Endometrial microvascular endothelial cells (primary cell): ENCODE results near the gene LCE2A. TPM values are rescaled to one million over a fixed set of nuclear protein-coding genes. Genes with fewer than 3 reads are reported as not detected.
"Not testable (repeated sequence)": the region's sequence is repeated elsewhere in the genome, so short reads cannot be mapped to it uniquely, and the experiment has no call there.

Source experiments
- in situ Hi-C: cut with HindIII; loops from 2 replicates; pipeline ENCODE4 v1.10.0; 2017; ENCODE audit warnings: low sequenced_read_pairs, low pct_unique_long_range_greater_than_20kb; ENCODE audit errors: inconsistent ontology term
- total RNA-seq: library from RNA; depleted of rRNA; stranded (reverse); fragments of >200 nt; gene quantifications from one replicate; pipeline ENCODE4 v1.2.3, GENCODE V29; 2015; ENCODE audit errors: inconsistent ontology term

LCE2A gene, protein sequence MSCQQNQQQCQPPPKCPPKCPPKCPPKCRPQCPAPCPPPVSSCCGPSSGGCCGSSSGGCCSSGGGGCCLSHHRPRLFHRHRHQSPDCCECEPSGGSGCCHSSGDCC
- total RNA-seq: not detected

DNA sequence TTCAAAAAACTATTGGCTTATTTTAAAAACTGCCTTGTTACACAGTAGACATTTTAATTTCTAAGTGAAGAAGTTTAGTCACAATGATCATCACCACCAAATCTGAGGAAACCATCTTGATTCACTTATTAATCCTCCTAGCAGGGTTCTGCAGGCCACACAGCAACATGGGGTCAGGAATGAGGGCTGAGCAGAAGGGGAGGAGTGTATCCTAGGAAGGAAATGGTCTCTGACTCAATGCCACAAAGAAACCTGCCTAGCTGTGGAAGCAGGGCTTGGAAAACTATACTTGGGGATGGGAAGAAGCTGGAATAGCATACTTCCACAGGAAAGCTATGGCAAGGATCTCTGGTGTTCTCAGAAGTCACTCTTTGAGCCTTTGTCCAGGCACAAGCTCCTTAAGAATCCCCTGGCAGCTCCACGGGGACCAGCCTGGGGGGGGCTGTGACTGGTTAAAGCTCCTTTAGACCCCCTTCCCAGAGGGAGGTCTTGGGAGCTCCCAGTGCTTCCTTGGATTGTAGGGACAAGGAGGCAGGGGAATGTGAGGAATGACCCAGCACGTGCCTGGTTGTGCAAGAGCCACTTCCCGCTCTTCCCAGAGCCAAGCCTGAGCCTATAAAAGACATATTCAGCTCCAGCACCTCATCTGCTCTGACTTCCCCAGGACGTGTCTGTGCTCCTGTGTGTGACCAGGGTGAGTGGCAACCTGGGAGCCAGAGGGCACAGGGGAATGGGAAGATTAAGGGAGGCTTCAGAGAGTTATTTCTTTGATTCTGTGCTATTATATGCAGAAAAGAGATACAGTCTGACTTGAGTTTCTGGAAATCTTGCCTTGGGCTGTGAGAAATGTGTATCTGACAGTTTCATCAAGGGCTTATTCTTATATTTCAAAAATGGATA is at the start of gene LCE2A:
TSS of gene LCE2A (plus strand) at position 645 of the 900 bp plus-strand sequence. CDS start 557 bp downstream, outside the sequence.
- in situ Hi-C loops: no loop called here

DNA sequence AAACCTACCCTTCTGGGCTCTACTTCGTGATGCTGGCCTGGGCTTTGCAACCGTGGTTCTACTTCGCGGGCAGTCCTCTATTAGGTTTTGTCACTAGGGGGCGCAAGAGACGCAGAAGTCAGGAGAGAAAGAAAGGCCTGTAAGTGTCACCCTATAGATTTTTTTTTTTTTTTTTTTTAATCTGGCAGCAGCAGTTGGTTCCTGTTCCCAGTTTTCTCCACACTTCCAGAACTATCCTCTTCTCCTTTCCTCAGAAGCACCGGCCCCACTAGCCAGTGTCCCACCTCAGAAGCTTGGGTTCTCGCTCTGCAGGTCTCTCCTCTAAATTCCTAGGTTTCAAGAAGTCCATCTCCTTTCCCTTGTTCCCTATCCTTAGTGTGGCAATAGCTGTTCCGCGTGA is 44.0 kb upstream of the LCE2A start:
- in situ Hi-C loops: no loop called here

DNA sequence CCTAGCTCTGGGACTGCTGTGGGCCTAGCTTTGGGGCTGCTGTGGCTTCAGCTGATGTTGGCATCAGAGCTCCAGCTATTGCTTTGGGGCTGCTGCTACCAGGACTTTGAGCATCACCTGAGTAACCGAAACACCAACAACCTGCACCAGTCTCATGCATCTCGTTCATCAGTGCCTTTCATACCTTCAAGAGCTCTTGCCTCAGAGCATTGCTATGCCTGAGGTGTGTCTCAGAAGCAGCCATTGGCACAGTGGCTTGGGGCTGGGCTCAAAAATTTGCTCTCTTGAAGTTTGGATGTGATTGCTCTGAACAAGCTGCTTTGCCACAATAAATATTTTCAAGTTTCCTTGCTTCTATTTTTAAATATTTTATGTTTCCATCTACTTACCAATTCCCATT is 41.7 kb upstream of the LCE2A start:
- in situ Hi-C loops: no loop called here

DNA sequence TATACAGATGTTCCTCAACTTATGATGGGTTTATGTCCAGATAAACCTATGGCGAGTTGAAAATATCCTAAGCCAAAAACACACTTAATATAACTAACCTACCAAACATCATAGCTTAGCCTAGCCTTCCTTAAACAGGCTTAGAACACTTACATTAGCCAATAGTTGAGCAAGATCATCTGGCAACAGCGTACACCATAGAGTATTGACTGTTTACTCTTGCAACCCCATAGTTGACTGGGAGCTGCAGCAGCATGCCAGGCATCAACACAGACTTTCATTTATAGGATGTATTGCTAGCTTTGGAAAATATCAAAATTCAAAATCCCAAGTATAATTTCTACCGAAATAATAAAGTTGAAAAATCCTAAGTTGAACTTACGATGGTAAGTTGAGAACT is 40.5 kb upstream of the LCE2A start:
- in situ Hi-C loops: no loop called here

DNA sequence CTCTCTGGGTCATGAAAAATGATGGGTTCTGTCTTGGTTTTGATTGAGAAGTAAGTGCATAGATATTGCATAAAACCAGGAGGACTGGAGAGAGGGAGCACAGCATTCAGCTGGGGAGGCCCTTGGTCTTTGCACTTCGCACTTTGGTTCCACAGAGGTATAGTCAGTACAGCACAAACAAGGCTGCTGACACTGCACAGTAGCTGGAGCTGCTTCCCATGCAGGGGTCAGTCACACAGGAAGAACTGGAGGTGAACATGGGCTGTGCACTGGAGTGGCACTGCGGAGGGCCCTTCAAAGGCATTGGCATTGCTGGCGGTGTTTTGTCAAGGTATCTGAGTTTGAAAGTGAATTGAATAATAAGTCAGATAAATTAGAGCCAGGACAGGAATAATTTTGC is 39.5 kb upstream of the LCE2A start:
- in situ Hi-C loops: no loop called here

DNA sequence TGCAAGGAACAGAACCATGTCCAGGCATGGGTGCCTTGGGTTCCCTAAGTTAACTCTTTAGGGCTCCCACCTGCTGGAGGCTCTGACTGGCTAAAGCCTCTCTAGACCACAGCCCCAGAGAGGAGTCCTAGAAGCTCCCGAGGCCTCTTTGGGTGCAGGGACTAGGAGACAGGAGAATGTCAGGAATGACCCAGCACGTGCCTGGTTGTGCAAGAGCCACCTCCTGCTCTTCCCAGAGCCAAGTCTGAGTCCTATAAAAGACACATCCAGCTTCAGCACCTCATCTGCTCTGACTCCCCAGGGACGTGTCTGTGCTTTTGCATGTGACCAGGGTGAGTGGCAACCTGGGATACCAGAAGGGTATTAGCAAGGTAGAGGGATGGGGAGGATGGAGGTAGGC is 35.0 kb upstream of the LCE2A start, which contains the start of gene LCE2D:
TSS of gene LCE2D (plus strand) at position 283 of the 400 bp plus-strand sequence. CDS start 726 bp downstream, outside the sequence.
- in situ Hi-C loops: no loop called here

DNA sequence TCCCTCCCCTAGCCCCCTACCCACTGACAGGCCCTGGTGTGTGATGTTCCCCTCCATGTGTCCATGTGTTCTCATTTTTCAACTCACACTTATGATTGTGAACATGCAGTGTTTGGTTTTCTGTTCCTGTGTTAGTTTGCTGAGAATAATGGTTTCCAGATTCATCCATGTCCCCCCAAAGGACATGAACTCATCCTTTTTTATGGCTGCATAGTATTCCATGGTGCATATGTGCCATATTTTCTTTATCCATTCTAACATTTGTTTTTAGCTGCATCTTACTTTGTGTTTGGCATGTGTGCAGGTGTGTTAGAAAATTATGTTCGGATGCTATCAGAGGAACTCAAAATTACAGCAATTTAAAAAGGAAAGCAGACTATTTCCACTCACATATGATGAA is 32.0 kb upstream of the LCE2A start:
- in situ Hi-C loops: not testable (repeated sequence)

DNA sequence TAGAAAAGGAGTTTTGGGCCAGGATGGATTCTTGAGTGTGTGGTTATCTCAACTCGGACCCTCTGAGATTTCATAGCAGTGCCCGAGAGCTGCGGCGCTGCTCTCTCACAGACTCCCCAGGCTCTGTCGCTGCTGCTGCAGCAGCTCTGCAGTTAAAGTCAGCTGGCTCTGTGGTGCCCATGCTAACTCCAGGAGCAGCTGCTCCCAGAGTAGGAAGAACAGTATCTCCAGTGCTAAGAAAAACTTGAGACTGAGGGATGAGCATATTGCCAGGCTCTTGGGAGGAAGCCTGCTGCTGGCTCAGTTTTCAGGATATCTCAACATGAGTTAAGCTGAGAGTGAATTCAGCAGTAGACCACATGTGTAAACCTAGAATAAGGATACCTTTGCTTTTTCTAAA is 30.5 kb upstream of the LCE2A start:
- in situ Hi-C loops: no loop called here

DNA sequence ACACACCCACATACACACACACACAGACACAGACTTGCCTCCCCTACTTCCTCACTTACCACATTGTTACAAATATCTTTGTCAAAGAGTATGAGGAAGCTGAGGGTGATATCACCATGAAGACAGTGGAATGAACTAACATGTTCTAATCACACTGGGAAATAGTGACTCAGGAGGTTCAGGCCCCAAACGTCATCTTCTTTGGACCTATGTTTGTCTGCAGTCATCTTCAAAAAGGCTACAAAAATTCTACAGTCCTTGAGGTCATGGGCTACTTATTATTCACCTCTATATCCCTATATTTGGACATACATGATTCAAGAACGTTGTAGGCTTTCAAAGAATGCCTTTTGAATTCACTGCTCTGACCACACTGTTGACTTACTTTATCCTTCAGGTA is 25.1 kb upstream of the LCE2A start:
- in situ Hi-C loops: no loop called here

DNA sequence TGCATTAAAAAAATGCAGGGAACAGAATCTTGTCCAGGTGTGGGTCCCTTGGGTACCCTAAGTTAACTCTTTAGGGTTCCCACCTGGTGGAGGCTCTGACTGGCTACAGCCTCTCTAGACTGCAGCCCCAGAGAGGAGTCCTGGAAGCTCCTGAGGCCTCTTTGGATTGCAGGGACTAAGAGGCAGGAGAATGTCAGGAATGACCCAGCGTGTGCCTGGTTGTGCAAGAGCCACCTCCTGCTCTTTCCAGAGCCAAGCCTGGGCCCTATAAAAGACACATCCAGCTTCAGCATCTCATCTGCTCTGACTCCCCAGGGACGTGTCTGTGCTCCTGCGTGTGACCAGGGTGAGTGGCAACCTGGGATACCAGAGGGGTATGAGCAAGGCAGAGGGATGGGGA is 23.2 kb upstream of the LCE2A start, which contains the start of gene LCE2C:
TSS of gene LCE2C (plus strand) at position 297 of the 400 bp plus-strand sequence. CDS start 737 bp downstream, outside the sequence.
- in situ Hi-C loops: not testable (repeated sequence)

DNA sequence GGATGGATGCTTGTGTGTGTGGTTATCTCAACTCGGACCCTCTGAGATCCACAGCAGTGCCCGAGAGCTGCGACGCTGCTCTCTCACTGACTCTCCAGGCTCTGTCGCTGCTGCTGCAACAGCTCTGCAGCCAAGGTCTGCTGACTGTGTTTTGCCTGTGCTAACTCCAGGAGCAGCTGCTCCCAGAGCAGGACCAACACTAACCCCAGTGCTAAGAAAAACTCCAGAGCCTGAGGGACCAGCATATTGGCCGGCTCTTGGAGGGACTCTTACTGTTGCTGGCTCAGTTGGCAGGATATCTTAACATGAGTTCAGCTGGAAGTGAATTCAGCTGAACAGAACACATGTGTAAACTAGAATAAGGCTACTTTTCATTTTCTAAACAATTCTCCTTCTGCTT is 18.7 kb upstream of the LCE2A start:
- in situ Hi-C loops: no loop called here

DNA sequence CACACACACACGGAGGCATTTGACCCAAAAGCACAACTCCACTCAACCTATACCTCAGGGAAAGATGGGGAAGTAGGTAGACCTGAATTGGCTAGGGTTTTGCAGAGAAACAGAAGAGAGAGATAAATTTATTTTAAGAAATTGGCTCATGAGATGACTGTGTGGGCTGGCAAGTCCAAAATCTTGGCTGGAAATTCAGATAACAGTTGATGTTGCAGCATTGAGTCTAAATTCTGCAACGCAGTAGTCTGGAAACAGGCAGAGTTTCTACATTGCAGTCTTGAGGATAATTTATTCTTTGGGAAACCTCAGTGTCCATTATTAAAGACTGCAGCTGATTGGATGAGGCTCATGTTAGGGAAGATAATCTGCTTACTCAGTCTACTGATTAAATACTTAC is 16.5 kb upstream of the LCE2A start:
- in situ Hi-C loops: no loop called here

DNA sequence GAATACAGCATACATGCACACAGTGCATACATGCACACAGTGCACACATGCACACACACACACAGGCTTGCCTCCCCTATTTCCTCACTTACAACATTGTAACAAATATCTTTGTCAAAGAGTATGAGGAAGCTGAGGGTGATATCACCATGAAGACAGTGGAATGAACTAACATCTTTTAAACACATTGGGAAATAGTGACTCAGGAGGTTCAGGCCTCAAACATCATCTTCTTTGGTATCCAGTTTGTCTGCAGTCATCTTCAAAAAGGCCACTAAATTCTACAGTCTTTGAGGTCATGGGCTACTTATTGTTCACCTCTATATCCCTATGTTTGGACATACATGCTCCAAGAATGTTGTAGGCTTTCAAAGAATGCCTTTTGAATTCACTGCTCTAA is 14.3 kb upstream of the LCE2A start:
- in situ Hi-C loops: no loop called here

DNA sequence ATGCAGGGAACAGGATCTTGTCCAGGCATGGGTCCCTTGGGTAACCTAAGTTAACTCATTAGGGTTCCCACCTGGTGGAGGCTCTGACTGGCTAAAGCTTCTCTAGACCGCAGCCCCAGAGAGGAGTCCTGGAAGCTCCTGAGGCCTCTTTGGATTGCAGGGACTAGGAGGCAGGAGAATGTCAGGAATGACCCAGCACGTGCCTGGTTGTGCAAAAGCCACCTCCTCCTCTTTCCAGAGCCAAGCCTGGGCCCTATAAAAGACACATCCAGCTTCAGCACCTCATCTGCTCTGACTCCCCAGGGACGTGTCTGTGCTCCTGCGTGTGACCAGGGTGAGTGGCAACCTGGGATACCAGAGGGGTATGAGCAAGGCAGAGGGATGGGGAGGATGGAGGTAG is 12.3 kb upstream of the LCE2A start, which contains the start of gene LCE2B:
TSS of gene LCE2B (plus strand) at position 301 of the 400 bp plus-strand sequence. CDS start 721 bp downstream, outside the sequence.
- in situ Hi-C loops: not testable (repeated sequence)

DNA sequence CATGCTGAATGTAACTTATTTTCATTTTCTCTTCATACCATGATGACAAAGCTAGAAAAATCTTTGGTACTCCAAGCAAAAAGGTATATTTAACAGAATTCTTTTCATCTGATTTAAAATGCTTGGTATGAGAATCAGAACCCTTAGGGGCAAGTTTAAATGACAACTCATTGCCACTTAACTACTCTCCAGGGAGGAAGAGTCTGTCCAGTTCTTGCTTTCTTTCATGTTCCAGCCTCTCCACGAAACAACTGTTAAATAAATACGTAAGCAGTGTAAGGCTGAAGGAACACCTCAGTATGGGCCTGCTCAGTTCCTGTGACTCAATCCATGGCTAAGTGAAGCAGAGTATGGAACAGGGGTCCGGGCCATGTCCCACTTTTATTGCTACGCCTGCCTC is 1.6 kb downstream of the LCE2A start:
- in situ Hi-C loops: no loop called here

DNA sequence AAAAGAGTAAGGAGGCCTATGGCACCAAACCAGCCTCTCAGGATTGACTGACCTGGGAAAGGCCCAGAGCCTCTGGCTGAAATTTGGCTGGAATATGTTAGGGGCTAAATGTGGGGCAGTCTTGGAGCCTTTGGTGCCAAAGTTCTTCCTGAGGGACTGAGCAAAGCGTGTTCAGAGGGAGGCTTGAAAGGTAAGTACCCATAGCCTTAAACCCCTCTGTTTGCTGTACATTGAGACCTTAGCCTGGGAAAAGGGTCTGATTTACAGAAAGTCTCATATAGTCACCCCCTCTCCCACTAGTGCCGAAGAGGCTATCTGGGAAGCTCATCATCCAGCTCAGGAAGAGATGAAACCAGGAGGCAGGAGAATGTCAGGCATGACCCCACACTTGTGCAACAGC is 9.7 kb downstream of the LCE2A start, which contains the start of gene LCE4A:
TSS of gene LCE4A (plus strand) at position 301 of the 400 bp plus-strand sequence. CDS start 916 bp downstream, outside the sequence.
- in situ Hi-C loops: no loop called here

DNA sequence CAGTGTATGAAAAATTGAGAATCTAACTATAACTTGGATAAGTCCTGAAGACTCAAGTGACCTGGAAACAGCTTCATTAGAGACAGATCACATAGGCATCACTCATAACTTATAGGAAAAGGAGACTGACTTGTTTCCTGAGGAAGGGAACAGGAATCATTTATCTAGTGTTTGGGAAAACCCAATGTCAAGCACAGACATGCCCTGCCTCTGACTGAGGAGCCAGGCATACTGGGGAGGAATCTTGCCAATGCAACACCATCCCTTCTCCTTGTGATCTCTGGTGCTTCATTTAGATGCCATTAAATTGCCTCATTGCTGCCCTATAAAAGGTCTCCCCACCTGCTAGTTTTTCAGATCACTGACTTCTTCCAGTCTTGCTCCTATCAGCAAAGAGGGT is 20.1 kb downstream of the LCE2A start:
- in situ Hi-C loops: no loop called here

DNA sequence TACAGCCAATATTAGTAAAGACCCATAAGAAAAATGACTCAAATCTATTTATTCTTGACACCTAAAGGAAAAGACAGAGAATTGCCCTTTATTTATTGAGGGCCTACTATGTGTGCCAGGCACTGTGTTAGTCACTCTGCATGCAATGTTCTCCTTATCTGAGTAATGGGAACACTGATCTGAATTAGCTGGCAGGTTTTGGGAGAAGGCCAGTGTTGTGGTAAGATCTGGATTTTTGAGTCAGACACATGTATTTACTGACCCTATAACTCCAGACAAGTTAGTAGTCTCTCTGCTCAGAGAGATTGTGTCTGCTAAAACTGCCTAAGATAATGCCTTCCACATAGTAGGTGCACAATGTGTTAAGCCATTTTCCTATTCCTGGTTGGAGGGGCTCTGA is 27.1 kb downstream of the LCE2A start:
- in situ Hi-C loops: no loop called here

DNA sequence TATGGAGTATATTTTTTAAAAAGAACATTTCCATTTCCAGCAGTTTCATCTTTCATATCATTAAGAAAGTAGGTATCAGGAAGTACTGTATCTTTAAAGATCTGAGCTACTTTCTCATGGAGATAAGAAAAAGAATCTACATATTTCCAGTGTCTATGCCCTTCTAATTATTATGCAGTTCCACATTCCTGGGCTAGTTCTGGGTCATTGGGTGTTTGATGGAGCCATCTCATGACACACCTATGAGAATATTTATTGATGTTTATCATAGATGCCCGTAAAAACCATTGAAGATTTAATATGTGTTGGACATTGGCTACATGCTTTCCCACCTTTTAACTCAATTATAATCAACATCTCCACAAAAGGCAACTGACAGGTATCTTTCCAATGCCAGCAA is 30.8 kb downstream of the LCE2A start:
- in situ Hi-C loops: no loop called here

DNA sequence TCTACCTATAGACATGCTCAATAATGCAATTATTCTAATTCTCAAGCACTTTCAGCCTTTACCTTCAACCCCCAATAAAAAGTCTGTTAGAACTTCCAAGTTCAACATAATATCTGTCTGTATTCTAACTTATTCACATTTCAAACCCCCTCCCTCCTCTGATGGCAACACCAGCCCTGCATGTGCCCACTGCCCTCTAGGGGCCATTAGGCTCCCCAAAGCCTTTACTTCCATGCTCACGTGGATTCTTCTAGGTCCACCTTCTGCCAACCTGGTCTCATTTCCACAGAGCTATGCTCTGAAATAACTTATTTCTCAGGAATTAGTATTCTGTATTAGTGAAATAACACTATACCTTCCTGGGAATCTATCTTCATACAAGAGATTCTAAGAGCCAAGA is 37.5 kb downstream of the LCE2A start:
- in situ Hi-C loops: no loop called here
